Measurements from ENCODE around the gene POLR3GL.
A peak's percentile ranks its signal among the peaks of the same experiment; 100 is the strongest.
"Not testable (repeated sequence)": the region's sequence is repeated elsewhere in the genome, so short reads cannot be mapped to it uniquely, and the experiment has no call there.

Gene POLR3GL, protein sequence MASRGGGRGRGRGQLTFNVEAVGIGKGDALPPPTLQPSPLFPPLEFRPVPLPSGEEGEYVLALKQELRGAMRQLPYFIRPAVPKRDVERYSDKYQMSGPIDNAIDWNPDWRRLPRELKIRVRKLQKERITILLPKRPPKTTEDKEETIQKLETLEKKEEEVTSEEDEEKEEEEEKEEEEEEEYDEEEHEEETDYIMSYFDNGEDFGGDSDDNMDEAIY

DNA sequence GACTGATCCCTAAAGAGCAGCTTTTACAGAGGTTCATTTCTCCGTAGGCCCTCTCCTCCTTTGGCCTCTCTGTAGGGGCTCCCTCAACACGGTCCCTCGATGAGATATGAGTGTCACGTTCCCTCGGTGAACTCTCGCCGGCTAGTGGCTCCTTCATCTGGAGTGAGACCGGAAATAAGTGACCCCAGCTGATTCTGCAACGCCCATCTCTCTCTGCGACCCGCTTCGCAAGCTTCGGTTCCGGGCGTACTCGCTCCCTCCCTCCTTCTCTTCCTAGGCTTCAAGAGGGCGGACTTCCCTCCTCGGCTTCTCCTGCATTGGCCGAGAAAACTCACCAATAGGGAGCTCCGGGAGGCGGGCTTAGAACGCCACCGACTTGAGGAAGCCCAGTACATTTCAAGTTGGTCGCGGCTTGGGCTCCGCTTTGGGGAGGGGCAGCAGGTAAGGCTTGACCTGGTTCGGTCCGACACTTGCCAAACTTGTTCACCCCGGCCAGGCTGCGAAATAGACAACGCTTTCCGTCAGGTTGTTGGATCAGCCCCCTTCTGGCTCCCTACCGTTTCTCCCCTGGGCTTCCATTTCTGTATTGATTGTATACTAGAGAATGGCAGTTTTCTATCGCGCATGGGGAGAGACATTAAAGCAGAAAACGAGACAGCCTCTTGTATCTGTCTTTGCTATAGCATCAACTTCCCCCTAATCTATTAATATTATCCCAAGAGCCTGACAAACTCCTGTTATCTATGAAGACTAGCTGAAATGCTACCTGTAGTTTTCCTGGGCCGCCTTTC lies at the start of gene POLR3GL, which contains the start of gene ANKRD34A:
POLR3GL (plus strand) TSS at position 363 of the 791 bp plus-strand sequence. CDS start 10,176 bp downstream, outside the sequence.
ANKRD34A (minus strand) TSS at position 248 of the 791 bp plus-strand sequence. CDS start 2,816 bp downstream, outside the sequence.
- DNase-seq (ENCODE audit: low read depth), result peak; percentile 81

DNA sequence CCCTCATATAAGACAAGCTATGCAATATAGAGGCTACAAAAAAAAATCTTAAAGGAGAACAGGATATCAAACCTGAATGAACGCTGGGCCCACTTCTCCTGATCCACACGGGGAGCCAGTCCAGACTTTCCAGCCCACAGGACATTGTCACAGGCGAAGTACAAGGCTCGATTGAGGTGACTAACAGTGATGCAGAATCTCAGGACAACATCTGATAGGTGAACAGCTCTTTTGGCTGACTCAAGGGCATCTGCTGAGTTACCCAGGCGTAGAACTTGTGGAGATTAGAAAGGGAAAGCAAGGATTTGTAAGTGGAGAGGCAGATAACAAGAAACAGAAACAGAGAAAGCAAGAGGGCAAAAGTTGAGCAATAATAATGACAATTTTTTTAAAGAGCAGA lies 47.7 kb upstream of the POLR3GL start:
- DNase-seq (ENCODE audit: low read depth), result no peak

GRCh38 chr1:145917595-145917994 lies 46.9 kb upstream of the POLR3GL start:
- no peak for DNase-seq (ENCODE audit: low read depth)

DNA sequence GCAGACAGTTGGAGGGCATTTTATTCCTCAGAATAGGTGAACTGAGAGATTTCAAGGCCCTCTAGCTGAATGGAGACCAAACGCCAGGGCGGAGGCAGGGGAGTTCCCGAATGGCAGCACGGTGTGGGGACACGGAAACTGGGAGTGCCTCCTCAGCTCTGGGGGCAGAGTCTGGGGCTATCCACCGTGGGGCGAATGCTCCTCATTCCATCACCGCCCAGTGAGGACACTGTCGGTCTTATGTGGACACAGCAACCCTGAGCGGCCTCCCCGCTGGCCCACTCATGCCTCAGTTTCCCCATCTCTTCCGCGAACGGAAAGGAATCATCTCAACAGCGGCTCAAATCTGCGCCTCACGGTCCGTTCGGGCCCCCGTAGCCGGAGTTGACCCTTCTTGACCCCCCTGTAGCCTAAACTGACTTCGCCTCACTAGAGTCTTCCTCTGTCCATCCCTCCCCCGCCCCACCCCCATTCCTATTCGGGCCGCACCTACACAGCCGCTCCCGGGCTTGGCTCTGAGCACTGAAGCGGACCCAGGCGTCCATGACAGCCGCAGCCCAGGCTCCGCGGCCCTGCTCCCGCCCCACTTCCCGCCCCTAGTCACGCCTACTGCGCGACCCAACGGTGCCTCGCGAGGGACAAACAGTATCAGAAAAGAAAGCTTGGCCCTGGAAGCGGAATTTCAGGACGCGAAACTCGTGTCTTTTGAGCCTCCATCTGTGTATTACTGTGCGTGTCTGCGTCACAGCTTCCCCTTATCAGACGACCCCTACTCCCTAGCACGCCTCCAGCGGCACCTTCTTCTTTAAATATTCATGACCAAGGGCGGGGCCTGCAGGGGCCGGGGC lies 46.1 kb upstream of the POLR3GL start, which contains the start of gene PEX11B:
PEX11B (minus strand) TSS at position 574 of the 848 bp plus-strand sequence; CDS start at position 545, 29 bp downstream.
- peak; percentile 83 for DNase-seq (ENCODE audit: low read depth)

DNA sequence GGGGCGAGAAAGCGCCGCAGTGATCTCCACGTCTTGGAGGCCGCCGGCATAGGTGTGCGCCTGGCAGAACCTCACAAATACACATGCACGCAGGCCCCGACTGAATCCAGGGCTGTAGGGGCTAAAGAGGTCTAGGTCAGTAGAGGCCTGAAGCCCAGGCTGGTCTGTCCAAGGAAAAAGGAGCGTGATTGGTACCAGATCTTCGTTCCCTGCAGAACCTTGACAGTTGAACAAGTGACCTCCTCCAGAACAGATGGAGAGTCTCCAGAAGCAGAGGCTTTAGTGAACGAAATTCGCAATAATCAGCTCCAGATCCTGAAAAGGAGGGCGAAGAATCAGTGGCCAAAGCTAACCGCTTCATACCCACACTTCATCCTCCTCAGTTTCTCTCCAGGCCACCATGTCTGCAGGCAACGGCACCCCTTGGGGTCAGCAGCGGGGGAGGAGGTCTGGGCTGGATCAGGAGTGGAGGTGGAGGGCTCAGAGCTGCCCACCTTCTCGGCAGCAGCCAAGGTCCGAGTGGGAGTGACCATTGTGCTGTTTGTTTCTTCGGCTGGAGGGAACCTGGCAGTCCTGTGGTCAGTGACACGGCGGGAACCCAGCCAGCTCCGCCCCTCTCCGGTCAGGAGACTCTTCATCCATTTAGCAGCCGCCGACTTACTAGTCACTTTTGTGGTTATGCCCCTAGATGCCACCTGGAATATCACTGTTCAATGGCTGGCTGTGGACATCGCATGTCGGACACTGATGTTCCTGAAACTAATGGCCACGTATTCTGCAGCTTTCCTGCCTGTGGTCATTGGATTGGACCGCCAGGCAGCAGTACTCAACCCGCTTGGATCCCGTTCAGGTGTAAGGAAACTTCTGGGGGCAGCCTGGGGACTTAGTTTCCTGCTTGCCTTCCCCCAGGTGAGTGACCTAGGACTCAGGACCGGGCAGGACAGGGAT lies 45.2 kb upstream of the POLR3GL start:
- DNase-seq (ENCODE audit: low read depth), result no peak

DNA sequence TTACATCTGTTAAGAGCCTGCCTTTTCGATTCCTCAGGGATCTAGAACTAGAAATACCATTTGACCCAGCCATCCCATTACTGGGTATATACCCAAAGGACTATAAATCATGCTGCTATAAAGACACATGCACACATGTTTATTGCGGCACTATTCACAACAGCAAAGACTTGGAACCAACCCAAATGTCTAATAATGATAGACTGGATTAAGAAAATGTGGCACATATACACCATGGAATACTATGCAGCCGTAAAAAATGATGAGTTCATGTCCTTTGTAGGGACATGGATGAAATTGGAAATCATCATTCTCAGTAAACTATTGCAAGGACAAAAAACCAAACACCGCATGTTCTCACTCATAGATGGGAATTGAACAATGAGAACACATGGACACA lies 44.2 kb upstream of the POLR3GL start:
- not testable (repeated sequence) for DNase-seq (ENCODE audit: low read depth)

GRCh38 chr1:145922266-145922665 lies 42.2 kb upstream of the POLR3GL start:
- no peak for DNase-seq (ENCODE audit: low read depth)

- no peak for DNase-seq (ENCODE audit: low read depth)
These were observed 37.8 kb upstream of the POLR3GL start for GRCh38 chr1:145926686-145927062.

- peak; percentile 84 for DNase-seq (ENCODE audit: low read depth)
These were observed 37.2 kb upstream of the POLR3GL start, which contains the start of gene RBM8A for GRCh38 chr1:145927063-145927886. TSS of gene RBM8A (minus strand) at chr1:145927484. CDS start at chr1:145927426, 58 bp downstream.

GRCh38 chr1:145927916-145928643 lies 36.4 kb upstream of the POLR3GL start:
- no peak for DNase-seq (ENCODE audit: low read depth)

- DNase-seq (ENCODE audit: low read depth), result not testable (repeated sequence)
These were observed 31.9 kb upstream of the POLR3GL start for GRCh38 chr1:145932522-145933009.

- DNase-seq (ENCODE audit: low read depth), result no peak
These were observed 28.8 kb upstream of the POLR3GL start for GRCh38 chr1:145935708-145936107.

GRCh38 chr1:145936247-145936646 lies 28.2 kb upstream of the POLR3GL start:
- no peak for DNase-seq (ENCODE audit: low read depth)

DNA sequence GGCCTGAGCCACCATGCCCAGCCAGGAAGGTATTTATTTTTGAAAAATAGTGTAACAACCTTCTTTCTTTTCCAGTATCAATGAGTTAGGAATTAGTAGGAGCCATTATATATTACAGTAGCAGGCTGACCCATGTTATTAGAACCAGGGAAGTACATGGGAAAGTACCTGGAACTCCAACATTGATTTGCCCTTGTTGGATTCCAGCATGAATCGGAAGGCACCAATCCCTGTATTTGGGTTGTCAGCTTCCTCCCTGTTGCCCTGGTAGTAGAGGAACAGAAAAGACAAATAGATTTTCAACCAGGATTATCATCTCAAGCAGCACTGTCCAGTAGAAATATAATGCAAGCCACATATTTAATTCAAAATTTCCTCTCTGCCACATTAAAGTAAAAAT lies 27.1 kb upstream of the POLR3GL start:
- DNase-seq (ENCODE audit: low read depth), result no peak

GRCh38 chr1:145942405-145942804 lies 22.1 kb upstream of the POLR3GL start:
- DNase-seq (ENCODE audit: low read depth), result no peak

DNA sequence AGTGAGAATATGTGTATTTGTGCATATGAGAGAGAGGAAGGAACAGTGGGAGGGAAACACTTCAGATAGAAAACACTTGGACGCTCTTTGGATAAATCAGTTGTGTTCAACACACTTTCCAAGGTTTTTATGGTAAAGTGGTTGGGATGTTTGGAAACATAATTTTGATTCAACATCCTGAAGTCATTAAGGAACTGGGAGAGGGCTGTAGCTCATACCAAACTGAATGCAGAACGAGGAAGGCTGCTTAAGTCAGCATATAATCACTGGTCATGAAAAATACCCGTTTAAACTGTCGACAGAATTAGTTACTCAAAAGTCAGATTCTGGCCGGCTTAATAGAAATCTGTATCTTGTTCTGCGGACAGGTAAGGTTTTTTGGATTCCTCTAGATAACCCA lies 21.6 kb upstream of the POLR3GL start:
- DNase-seq (ENCODE audit: low read depth), result no peak

- DNase-seq (ENCODE audit: low read depth), result no peak
These were observed 20.0 kb upstream of the POLR3GL start for GRCh38 chr1:145944532-145944931.

DNA sequence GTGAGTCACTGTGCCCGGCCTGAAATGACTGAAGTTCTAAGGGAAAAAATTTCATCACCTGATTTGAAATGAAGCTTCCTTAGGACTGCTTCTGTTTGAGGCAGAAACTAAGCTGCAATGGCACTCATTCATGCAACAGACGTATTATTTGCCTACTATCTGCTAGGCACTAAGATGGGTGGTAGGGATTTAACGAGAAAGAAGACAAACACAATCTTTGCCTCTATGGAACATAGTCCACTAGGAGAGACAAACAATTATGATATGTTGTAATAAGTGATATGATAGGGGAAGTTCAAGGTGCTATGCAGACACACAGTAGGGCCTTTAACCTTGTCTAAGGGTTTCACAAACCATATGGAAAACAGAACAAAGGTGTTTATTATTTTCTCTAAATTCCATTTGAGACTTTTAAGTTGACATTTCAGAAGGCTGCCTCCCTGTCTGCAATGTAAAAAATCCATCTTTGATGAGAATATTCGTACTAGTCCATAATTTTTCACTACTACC lies 18.0 kb upstream of the POLR3GL start:
- DNase-seq (ENCODE audit: low read depth), result no peak

DNA sequence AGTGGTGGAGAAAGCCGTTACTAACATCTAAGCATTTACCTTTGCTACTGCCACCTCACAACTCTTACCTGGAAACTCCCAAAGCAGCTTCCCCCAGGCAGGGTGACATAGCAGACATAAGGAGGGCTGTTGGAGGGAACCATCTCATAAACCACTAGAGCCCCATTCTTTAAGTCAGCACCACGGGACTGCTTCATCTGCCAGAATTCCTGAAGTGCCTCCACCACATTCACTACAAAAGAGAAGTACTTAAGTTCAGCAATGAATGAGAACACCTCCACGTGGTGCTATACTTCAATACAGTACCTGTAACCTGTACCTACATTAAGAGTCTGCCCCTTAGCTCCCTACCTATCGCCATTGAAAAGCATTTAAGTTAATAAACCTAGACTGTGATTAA lies 16.9 kb upstream of the POLR3GL start:
- no peak for DNase-seq (ENCODE audit: low read depth)

All from stimulated activated CD8-positive, alpha-beta memory T cell treated with anti-CD3 and anti-CD28 coated beads, Interleukin-7, amount 100 ng/mL, for 24 hours (primary cell).